Prostate gland (tissue), 2 donors: ENCODE results near the gene NPPA. TPM values are rescaled to one million over a fixed set of nuclear protein-coding genes. Genes with fewer than 3 reads are reported as not detected.

Experiments
- DNase-seq: peaks from one replicate; pipeline ENCODE4 v3.0.0-alpha.2; 2019; ENCODE audit warnings: low spot score
- H3K27ac ChIP-seq, 2 donors: fragments of 200-600 bp; sonication (generic); 2 replicates each; pipeline ENCODE4 v1.5.1; 2017 to 2019
- H3K27me3 ChIP-seq: fragments of 200-600 bp; sonication (generic); replicated peaks from 2 replicates; pipeline ENCODE4 v1.5.1; 2019; ENCODE audit not compliant: insufficient read depth
- H3K36me3 ChIP-seq, 2 donors: fragments of 200-600 bp; sonication (generic); 1 replicate in 1 of 2; 2 replicates in 1 of 2; pipeline versions ENCODE4 v1.5.1 to v1.8.1; 2017 to 2019
- H3K4me1 ChIP-seq: fragments of 200-600 bp; sonication (generic); replicated peaks from 2 replicates; pipeline ENCODE4 v1.5.1; 2019
- H3K4me3 ChIP-seq, 2 donors: fragments of 200-600 bp; sonication (generic); 2 replicates each; pipeline ENCODE4 v1.5.1; 2017 to 2019
- H3K9me3 ChIP-seq: fragments of 200-600 bp; sonication (generic); 2 replicates; pipeline ENCODE4 v1.5.1; 2017
- POLR2A ChIP-seq: fragments of 450-650 bp; IDR thresholded peaks from one replicate; pipeline ENCODE4 v1.6.1; 2016; ENCODE audit warnings: antibody characterized with exemption, mild to moderate bottlenecking
- POLR2AphosphoS5 ChIP-seq: sonication (generic); formaldehyde crosslinking; IDR thresholded peaks from one replicate; pipeline ENCODE4 v1.6.1; 2017; ENCODE audit warnings: antibody characterized with exemption
- WGBS: methylation state at CpG from one replicate; pipeline ENCODE4 v1.1.5; 2018; 5-methylcytosine and 5-hydroxymethylcytosine counted together
- intact Hi-C: fragments of 100-400 bp; cut with DNase I; formaldehyde crosslinking; loops from one replicate; pipeline ENCODE4 v1.14.2; 2022
- small RNA-seq, 2 donors: library from RNA; depleted of rRNA; stranded (forward); fragments of <200 nt; gene quantifications; one replicate each; pipeline ENCODE3, GENCODE V24; 2016
- total RNA-seq, 2 donors: library from RNA; depleted of rRNA; stranded (reverse); fragments of >200 nt; gene quantifications; one replicate each; pipeline ENCODE4 v1.1.0, GENCODE V29; 2016
- TF ChIP-seq, protein P1 (sequence below), 4 experiments: fragments of 200-600 bp in 2 of 4; fragments of 450-650 bp in 2 of 4; sonication (generic) in 2 of 4; IDR thresholded peaks; 1 replicate in 3 of 4; 2 replicates in 1 of 4; pipeline ENCODE4 v1.5.1; 2016 to 2019; ENCODE audit warnings: antibody characterized with exemption in 4 of 4, mild to moderate bottlenecking in 2 of 4, moderate library complexity in 2 of 4

Gene NPPA
- total RNA-seq, 2 donors from 2014 or later = 1.3 TPM; not detected in 1

DNA sequence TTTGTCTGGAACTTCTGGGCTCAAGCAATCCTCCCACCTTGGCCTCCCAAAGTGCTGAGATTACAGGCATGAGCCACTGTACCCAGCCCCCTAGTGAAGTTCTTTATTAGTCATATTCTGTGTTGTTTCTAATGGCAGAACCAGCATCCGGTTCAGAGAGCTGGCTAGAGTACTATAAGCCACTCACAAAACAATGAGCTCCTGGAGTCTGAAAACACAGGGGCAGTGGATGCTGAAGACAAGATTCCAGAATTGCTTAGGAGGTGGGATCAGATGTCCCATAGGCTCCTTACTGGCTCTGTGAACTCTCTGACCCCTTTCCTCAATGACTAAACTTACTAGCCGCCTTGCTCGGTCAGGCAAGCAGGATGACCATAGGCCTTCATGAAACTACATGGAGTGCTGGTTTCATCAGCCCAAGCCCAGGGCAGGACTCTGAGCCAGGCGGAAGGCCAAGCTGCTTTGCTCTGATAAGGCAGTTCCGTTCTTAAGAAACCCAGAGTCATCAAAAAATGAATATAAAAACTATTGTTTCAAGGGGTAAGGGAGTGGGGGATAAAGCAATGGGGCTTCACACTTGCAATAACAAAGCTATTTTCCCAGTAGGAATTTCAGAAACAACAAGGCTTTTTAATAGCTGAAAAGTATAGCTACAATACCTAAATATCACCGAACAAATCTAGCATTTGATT lies 49.9 kb downstream of the NPPA start:
- intact Hi-C loops = no loop called here

DNA sequence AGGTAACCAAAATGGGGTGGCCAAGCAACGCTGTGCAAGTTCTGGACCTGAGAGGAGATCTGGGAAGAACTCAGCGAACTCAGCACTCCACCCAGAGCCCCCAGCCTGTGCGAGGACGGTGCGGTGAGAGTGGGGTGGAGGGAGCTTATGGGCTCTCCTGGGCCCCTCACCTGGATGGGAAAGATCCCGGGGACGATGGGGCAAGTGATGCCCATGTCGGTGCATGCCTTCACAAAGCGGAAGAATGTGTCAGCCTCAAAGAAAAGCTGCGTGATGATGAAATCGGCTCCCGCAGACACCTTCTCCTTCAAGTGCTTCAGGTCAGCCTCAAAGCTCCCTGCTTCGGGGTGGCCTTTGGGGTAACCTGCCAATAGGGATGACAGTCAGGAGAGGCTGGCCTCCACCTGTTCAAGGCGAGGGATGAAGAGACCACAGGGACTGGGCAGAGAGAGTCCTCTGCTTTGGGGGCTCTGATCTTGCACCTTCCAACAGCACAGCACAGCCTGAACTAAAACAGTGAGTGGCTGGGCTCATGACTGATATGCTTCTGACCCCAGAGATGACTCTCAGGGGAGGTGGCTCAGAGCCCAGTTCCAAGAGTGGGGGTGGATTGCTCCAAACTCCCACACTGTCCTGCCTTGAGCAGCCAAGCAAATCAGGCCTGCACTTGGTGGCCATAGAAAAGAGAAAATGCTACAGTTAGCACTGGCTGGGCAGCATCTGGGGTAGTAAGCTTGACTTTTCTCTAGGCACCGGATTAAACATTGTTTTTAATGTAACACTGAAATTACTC lies 51.4 kb downstream of the NPPA start:
- 92% methylated on average over 15 of the region's 15 CpGs for WGBS
- Histone ChIP-seq H3K4me1 (no peaks in the 10 kb centered on the region), H3K27me3 (no peaks in the 10 kb centered on the region), H3K4me3 (no peak overlapping the region), H3K9me3 (no peaks in the 10 kb centered on the region), H3K36me3 (peaks cover 3 to 16% of the 10 kb centered on the region in 2 donors), H3K27ac (no peak overlapping the region)
- intact Hi-C loops = no loop called here
- TF ChIP-seq POLR2AphosphoS5 (no peak), POLR2A (no peak)
- TF ChIP-seq, protein P1, sequence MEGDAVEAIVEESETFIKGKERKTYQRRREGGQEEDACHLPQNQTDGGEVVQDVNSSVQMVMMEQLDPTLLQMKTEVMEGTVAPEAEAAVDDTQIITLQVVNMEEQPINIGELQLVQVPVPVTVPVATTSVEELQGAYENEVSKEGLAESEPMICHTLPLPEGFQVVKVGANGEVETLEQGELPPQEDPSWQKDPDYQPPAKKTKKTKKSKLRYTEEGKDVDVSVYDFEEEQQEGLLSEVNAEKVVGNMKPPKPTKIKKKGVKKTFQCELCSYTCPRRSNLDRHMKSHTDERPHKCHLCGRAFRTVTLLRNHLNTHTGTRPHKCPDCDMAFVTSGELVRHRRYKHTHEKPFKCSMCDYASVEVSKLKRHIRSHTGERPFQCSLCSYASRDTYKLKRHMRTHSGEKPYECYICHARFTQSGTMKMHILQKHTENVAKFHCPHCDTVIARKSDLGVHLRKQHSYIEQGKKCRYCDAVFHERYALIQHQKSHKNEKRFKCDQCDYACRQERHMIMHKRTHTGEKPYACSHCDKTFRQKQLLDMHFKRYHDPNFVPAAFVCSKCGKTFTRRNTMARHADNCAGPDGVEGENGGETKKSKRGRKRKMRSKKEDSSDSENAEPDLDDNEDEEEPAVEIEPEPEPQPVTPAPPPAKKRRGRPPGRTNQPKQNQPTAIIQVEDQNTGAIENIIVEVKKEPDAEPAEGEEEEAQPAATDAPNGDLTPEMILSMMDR (IDR thresholded peaks at IDR 0.05) = no peak
- no peak for DNase-seq

More for the DNA sequence above, 49.9 kb downstream of the NPPA start:
- Histone ChIP-seq H3K36me3 (peaks cover 3 to 16% of the 10 kb centered on the region in 2 donors), H3K4me1 (peaks cover 3% of the 10 kb centered on the region), H3K9me3 (no peaks in the 10 kb centered on the region), H3K4me3 (no peak overlapping the region), H3K27ac (no peak overlapping the region), H3K27me3 (no peaks in the 10 kb centered on the region)
- TF ChIP-seq, protein P1 (IDR thresholded peaks at IDR 0.05) = no peak
- no peak for TF ChIP-seq POLR2A
- no peak for TF ChIP-seq POLR2AphosphoS5
- WGBS = 64% methylated on average over 6 of the region's 6 CpGs
- no peak for DNase-seq

Small RNAs within 50 kb of the gene (small RNA-seq; reads per million reads assigned to genes)
- gene RF02156 (0 reads per million in 2 donors), gene RF02157 (0 reads per million in 2 donors), gene RF02158 (0 reads per million in 2 donors)

Other genes with a start within 250 kb of the NPPA start
- gene FBXO2, start 193.4 kb downstream of the NPPA start, total RNA-seq = 10 to 100 TPM; 14.1 to 16.9 TPM
- 10 to 100 TPM; 29.5 to 51.2 TPM for gene FBXO44, start 192.9 kb downstream of the NPPA start, total RNA-seq
- 10 to 100 TPM; 12.5 to 17.7 TPM for gene FBXO6, start 183.6 kb downstream of the NPPA start, total RNA-seq
- 10 to 100 TPM; 37.3 to 67.8 TPM for gene MAD2L2, start 166.6 kb downstream of the NPPA start, total RNA-seq
- under 1 TPM; 0.05 to 0.51 TPM for gene DRAXIN, start 156.1 kb downstream of the NPPA start, total RNA-seq
- 100 to 1,000 TPM; 114 to 123 TPM for gene AGTRAP, start 111.6 kb downstream of the NPPA start, total RNA-seq
- gene C1orf167, start 85.6 kb downstream of the NPPA start, total RNA-seq = 1 to 10 TPM in 1 of 2 donors, not detected in 1; 10.0 TPM
- 10 to 100 TPM; 27.6 to 75.0 TPM for gene MTHFR, start 41.8 kb downstream of the NPPA start, total RNA-seq
- 10 to 100 TPM; 13.4 to 45.0 TPM for gene CLCN6, start 41.6 kb downstream of the NPPA start, total RNA-seq
- not detected for gene NPPB, start 11.2 kb upstream of the NPPA start, total RNA-seq
- gene KIAA2013, start 78.6 kb upstream of the NPPA start, total RNA-seq = 100 to 1,000 TPM; 104 to 137 TPM
- gene PLOD1, start 86.9 kb upstream of the NPPA start, total RNA-seq = 10 to 100 TPM; 73.6 to 80.2 TPM
- 10 to 100 TPM; 55.0 to 92.4 TPM for gene MFN2, start 132.7 kb upstream of the NPPA start, total RNA-seq
- 10 to 100 TPM; 35.6 to 84.3 TPM for gene MIIP, start 171.7 kb upstream of the NPPA start, total RNA-seq
- gene TNFRSF8, start 215.5 kb upstream of the NPPA start, total RNA-seq = 1 to 10 TPM in 1 of 2 donors, under 1 TPM in 1; 0.32 to 4.7 TPM